K562 (cell line): Measurements from ENCODE around the gene GOLPH3. TPM values are rescaled to one million over a fixed set of nuclear protein-coding genes. Genes with fewer than 3 reads are reported as not detected.

Source experiments
- E2F8 ChIP-seq: fragments of 450-650 bp; IDR thresholded peaks from 2 replicates; pipeline ENCODE4 v1.7.1; 2018; ENCODE audit warnings: mild to moderate bottlenecking, low read depth; ENCODE audit not compliant: partially characterized antibody
- HDGF ChIP-seq: fragments of 450-650 bp; IDR thresholded peaks from 2 replicates; pipeline ENCODE4 v1.6.1; 2016
- HNRNPK ChIP-seq: fragments of 200-400 bp; formaldehyde crosslinking; IDR thresholded peaks from one replicate; pipeline ENCODE4 v1.6.1; 2018; ENCODE audit warnings: mild to moderate bottlenecking, low read depth, low read length; ENCODE audit not compliant: poor library complexity, severe bottlenecking
- MBD2 ChIP-seq: sonication (generic); IDR thresholded peaks from 2 replicates; pipeline ENCODE4 v1.6.1; 2016; ENCODE audit warnings: low read depth, borderline replicate concordance
- MXI1 ChIP-seq: IDR thresholded peaks from 2 replicates; pipeline ENCODE4 v1.6.1; 2011; ENCODE audit warnings: low read depth, mild to moderate bottlenecking, improper control_type of control experiment, low read length
- NFXL1 ChIP-seq: fragments of 450-650 bp; formaldehyde crosslinking; IDR thresholded peaks from 2 replicates; pipeline ENCODE4 v1.4.0; 2021; ENCODE audit warnings: mild to moderate bottlenecking
- PHF21A ChIP-seq: fragments of 450-650 bp; IDR thresholded peaks from 2 replicates; pipeline ENCODE4 v1.6.1; 2017; ENCODE audit warnings: low read depth, borderline replicate concordance
- PRPF4 ChIP-seq: fragments of 200-400 bp; formaldehyde crosslinking; IDR thresholded peaks from one replicate; pipeline ENCODE4 v1.6.1; 2017; ENCODE audit warnings: low read length, low read depth, mild to moderate bottlenecking; ENCODE audit not compliant: insufficient read depth, poor library complexity, severe bottlenecking
- SMARCC2 ChIP-seq: fragments of 450-650 bp; IDR thresholded peaks from 2 replicates; pipeline ENCODE4 v1.6.1; 2017; ENCODE audit warnings: antibody characterized with exemption, moderate library complexity, mild to moderate bottlenecking, low read depth
- SNRNP70 ChIP-seq: fragments of 200-400 bp; formaldehyde crosslinking; optimal IDR thresholded peaks from 2 replicates; pipeline ENCODE3; 2017; ENCODE audit warnings: low read depth, low read length
- TBP ChIP-seq: optimal IDR thresholded peaks from 2 replicates; pipeline ENCODE3; 2011; ENCODE audit warnings: low read depth, low read length, improper control_type of control experiment
- WHSC1 ChIP-seq: IDR thresholded peaks from one replicate; pipeline ENCODE4 v1.6.1; 2012; ENCODE audit warnings: low read length, control low read depth, inconsistent platforms
- XRCC4 ChIP-seq: IDR thresholded peaks from one replicate; pipeline ENCODE4 v1.6.1; 2011; ENCODE audit not compliant: insufficient read depth, insufficient read length; ENCODE audit errors: extremely low read depth
- ZBTB17 ChIP-seq: fragments of 450-650 bp; formaldehyde crosslinking; IDR thresholded peaks from 2 replicates; pipeline ENCODE4 v1.4.0; 2020; ENCODE audit warnings: mild to moderate bottlenecking
- ZNF140 ChIP-seq: fragments of 250-450 bp; sonication (Bioruptor Pico); IDR thresholded peaks from 2 replicates; pipeline ENCODE4 v1.8.0; 2021; ENCODE audit warnings: moderate library complexity, mild to moderate bottlenecking, inconsistent platforms
- ZNF584 ChIP-seq: fragments of 200-800 bp; sonication (Bioruptor generic); IDR thresholded peaks from 2 replicates; pipeline ENCODE4 v1.6.1; 2016; ENCODE audit warnings: low read depth, mild to moderate bottlenecking, missing genetic modification characterization, missing compliant biosample characterization
- ZNF717 ChIP-seq: fragments of 250-450 bp; sonication (Bioruptor Pico); IDR thresholded peaks from 2 replicates; pipeline ENCODE4 v1.5.0; 2021
- polyA plus RNA-seq, 8 experiments: library from polyadenylated mRNA; depleted of rRNA in 4 of 8; stranded (reverse) in 5 of 8; unstranded in 3 of 8; fragments of >200 nt; fragmentation: Nextera tagmentation in 2 of 8; fragmentation: Illumina TruSeq in 1 of 8; extraction: Ambion mirVana in 2 of 8; extraction: Trizol in 1 of 8; gene quantifications; 2 replicates each; pipeline versions ENCODE4 v1.2.1 to v1.2.3, GENCODE V29; 2011 to 2014; ENCODE audit warnings: inconsistent platforms in 1 of 8, missing spikeins in 1 of 8
- total RNA-seq, 7 experiments: library from RNA; depleted of rRNA in 6 of 7; stranded (reverse); fragments of >200 nt in 6 of 7; fragmentation: Illumina TruSeq in 2 of 7; extraction: Trizol in 2 of 7; gene quantifications; 2 replicates each; pipeline versions ENCODE4 v1.2.1 to v1.2.3, GENCODE V29; 2011 to 2021; ENCODE audit warnings: low replicate concordance in 1 of 7

Gene GOLPH3
- total and polyA plus RNA-seq, 9 of the 15 experiments (the other 6 are each of a cell fraction or from before 2014, with no cell fraction given): 18.8 to 94.6 (median 55.1) TPM

- TF ChIP-seq ZNF717 (CRISPR knock-in tag) (no peak), NFXL1 (CRISPR knock-in tag) (no peak), MXI1 (0 out of 2 replicates have a peak, but pooled peaks have one; percentile 12), MBD2 (peak; percentile 72; the same call in 1 of the 2 replicates), WHSC1 (no peak), E2F8 (peak; percentile 87), HNRNPK (peak; percentile 64), HDGF (0 out of 2 replicates have a peak, but pooled peaks have one; percentile 33), TBP (peak; percentile 85), XRCC4 (no peak), ZNF584 (CRISPR knock-in tag) (no peak), ZNF140 (CRISPR knock-in tag) (no peak), ZBTB17 (CRISPR knock-in tag) (peak; percentile 78), PHF21A (no peak), PRPF4 (peak; percentile 52), SMARCC2 (no peak), SNRNP70 (no peak)
Measured at GRCh38 chr5:32174011-32174870, at the start of gene GOLPH3 (continued).
